Cerebellar nuclear complex (tissue), 1 donor: Measurements from ENCODE around the gene CD2AP.
"Not testable (repeated sequence)": the region's sequence is repeated elsewhere in the genome, so short reads cannot be mapped to it uniquely, and the experiment has no call there.

ENCODE experiments used
- DNase-seq, 2 experiments: peaks; one replicate each; lab custom pipeline; 2025; lab: John Stamatoyannopoulos, UW

Gene CD2AP

DNA sequence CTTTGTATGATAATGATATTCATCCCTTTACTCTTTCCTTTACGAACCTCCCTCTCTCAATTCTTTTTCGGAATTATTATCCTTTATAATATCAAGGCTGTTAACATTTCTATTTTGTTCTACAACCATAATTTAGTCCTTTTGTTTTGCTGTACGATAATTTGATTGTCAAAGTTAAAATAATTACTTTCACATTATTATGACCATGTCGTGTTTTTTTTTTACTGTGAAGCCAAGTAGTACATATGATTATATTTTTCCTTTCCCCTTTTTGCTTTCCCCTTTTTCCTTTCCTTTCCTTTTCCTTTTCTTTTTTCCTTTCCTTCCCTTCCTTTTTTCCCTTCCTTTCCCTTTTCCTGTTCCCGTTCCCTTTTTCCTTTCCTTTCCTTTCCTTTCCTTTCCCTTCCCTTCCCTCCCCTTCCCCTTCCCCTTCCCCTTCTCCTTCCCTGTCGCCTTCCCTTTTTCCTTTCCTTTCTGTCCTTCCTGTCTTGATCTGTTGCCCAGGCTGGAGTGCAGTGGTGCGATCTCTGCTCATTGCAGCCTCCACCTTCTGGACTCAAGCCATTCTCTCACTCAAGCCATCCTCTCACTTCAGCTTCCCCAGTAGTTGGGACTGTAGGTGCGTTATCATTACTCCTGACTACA is 19.5 kb downstream of the CD2AP start:
- DNase-seq: no peak

DNA sequence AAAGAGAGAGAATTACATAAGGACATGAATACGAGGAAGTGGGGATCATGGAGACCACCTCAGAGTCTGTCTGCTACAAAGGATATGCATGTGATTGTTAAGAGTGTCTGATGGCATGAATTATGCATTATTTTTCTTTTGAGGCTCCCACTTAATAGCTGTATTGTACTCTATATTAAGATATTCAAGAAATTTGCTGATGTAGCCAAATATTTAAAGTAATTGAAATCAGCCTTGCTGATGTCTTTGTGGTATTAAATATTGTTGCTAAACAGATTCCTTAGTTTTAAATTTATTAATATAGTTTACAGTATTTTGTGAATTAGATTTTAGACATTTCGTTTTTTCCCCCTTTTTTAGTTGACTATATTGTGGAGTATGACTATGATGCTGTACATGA is 25.3 kb downstream of the CD2AP start:
- DNase-seq: no peak

DNA sequence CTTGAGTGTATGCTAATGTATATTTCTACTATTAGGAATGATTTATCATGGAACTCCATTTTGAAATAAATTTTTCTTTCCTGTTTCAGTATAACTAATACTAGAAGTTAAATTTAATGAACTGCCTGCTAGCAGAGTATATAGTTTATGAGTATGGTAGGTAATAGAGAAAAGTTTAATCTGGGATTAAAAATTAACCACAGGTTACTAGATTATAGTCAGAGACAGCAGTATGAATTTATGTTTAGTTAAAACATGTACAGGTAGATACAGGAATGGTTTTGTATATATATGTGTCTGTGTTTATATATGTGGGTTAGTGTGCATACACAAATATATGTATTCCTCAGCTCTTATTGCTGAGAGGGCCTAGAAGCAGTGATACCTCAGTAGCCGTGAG is 32.3 kb downstream of the CD2AP start:
- no peak for DNase-seq

DNA sequence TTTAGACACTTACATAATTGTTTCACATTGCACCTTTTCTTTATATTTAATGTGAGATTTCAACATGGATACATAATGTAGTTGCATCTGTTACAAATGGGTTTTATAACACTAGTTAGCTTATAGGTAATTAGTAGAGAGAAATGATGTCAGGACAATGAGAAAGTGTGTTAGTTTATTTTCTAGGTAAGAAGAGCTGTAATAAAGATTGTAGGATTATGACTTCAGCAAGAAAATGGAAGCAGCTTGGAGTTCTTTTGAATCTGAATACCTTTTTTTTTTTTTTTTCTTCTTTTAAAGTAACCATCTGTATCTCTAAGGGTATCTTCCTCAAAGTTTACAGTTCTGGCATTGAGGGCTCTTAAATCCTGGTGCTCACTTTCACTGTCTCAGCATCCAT is 35.3 kb downstream of the CD2AP start:
- no peak for DNase-seq

DNA sequence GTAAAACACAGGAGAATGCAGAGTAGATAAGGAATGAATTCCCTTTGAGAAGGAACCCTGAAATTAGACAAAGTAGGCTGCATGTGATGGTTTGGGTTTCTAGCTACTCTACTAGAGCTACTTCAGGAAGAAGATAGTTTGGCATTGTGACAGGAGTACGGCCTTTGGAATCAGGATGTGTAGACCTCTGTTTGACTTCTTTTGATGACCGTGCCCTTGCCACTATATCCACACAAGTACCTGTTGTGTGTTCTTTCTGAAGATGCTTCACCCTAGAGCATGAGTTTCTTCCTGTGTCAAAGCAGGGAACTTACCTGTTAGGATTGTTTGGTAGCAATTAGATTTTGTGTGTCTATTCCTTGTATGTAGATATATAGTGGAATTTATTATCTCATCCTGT is 41.7 kb downstream of the CD2AP start:
- DNase-seq: no peak

DNA sequence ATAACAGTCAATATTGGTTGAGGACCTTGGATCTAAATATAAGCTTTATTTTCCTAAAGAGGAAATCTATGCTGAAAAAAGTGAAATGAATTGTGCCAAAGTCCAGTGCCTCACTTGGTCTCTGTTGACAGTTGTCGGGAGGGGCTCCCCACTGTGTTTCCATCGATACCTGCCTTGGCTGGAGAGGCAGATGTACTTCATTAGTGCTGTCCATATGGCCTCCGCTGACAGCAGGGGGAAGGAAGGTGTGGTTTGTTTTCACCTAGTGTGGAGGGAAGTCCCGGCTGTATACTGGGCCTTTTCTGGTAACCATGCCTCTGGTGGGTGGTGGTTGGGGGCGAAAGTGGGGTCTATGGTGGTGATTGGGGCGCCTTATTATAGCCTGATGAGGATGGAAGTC is 42.7 kb downstream of the CD2AP start:
- DNase-seq: no peak

DNA sequence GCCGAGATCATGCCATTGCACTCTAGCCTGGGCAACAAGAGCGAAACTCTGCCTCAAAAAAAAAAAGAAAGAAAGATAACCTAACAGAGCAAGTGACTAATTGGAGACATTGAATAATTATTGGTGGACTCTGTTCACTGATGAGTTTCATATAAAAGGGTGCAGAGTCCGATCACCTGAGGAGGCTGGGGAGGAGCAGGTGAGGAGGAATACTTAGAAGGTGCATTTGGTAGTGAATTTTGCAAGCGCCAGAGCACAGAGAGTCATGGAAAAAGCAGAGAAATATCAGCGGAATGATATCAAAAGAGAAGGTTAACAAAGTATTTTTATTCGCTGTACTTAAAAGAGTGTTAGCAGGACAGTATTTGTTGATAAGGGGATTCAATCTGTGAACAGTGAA is 44.4 kb downstream of the CD2AP start:
- DNase-seq: no peak

DNA sequence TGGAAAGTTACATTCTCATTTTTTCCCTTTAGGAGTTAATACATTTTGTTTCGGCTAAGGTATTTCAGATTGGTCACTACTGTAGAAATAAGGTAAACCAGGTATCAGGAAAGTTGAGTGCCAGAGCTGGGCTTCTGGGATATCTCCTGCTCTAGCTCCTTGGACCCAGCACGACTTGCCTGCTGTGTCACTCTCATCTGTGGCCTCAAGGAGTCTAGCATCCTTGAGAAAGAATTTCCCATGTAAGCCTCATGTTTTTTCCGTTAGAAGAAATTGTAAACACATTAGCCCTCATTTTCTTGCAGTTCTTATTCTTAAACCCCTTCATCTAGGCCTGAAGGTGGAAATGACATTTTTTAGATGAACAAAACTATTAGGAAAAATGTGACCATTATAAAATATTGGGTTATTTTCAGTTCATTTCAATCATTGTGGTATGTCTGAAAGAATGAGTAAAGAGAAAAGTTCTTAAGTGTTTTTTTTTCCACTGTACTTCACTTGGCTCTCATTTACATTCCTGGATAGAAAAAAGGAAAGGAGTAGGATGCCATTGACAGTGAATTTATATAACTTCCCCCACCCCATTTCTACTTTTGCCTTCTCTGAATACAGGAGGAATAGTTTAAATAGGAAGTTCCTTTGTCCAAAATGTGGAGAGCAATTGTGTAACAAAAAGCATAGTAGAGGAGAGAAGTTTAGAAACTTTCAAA is 46.7 kb downstream of the CD2AP start:
- DNase-seq: no peak

DNA sequence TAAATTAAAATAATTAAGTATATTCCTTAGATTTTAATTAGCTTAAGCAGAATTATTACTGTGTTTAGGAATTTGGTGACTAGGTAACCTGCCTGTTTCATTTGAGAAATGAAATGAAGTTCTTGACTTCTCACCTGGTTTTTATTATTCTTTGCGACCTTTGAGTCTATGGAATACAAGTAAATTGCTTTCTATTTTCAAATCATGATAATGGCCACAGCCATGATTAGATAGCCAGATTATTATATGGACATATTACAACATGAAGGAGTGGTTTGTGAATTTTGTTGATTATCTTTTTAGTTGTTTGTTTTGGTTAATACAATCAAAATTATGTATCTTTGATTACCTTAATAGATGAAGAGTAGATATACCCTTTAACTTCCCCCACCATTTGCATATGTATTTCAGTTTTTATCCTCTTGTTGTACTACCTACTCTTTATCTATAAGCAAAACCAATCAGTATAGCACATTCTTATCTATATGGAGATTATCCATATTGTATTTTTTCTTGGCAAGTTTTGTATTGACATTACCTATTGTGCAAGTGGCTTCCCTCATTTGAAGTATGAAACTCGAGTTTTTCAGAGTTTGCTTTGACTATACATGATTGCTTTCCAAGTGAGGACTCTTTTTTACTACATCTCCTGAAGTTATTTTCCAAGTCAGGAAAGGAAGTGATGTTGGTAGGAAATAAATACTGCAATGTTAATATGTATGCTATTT is 47.9 kb downstream of the CD2AP start:
- no peak for DNase-seq

DNA sequence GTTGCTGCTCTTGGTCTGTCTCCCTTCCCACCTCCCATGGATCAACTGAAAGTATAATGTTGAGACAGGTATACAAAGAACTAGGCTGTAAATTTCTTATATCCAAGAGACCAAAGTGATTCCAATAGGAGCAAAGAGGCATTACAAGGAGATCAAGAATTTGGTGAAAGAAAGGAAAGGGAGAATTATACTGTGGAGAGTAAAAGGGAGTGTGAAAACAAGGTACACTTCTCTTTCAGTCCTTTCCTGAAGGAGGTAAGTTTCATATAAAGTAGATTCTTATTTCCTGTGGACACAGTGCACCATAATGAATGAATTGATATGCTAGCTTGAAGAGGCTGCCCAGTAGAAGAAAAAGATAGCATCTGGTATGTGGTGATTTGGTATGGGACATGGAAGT is 49.7 kb downstream of the CD2AP start:
- DNase-seq: no peak

DNA sequence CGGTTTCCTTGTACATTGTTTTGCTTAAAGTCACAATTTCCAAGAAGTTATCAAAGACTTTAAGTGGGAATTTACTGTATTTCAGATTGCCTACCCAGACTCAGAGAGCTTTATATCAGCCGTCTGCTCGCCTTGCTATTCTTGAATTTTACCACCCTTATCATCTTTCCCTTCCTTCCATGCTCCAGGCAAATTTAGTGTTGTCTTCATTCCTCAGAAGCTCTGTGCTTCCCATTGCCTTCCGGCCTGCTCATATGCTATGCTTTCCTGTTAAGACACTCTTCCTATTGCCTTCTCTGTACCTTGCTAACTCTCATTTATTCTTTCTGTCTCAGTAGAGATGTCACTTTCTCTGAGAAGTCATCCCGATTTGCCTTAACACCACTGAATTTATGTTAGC is 52.1 kb downstream of the CD2AP start:
- no peak for DNase-seq

DNA sequence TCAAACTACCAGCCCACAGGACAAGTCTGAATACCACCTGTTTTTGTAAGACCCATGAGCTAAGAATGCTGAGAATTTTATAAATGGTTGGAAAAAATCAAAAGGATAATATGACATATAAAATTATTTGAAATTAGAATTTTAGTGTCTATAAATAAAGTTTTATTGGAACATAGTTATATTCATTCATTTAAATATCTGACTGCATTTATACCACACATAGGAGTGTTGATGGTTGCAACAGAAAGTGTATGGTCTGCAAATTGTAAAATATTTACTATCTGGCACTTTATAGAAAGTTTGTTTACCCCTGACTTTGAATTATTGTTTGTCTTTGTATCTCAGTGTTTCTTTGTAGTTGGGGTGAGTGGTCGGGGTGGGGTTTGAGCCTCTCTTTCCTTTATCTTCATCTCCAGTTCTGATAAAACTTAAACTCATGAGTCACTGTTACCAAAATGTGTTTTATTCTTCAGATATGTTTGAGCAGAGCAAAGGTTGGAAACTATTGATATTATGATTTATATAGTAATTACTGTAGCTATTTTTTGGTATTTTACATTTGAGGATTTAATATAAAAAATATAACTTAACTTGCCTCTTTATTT is 55.5 kb downstream of the CD2AP start:
- DNase-seq: no peak

DNA sequence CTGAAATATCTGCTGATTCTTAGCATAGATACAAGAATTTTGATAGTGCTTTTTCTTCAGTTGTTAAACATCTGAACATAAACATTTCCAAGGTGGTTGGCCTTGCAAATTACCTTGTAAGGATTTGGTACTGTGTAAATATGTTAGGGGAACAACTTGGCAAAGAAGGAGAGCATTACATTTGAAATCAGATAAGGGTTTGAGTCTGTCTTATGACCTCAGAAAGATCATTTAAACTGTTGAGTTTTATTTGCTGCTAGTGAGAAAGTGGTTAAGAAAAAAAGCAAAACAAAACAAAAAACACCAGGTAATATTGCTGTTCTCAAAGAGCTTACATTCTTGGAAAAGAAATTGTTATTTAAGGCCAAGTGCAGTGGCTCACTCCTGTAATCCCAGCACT is 56.5 kb downstream of the CD2AP start:
- no peak for DNase-seq

DNA sequence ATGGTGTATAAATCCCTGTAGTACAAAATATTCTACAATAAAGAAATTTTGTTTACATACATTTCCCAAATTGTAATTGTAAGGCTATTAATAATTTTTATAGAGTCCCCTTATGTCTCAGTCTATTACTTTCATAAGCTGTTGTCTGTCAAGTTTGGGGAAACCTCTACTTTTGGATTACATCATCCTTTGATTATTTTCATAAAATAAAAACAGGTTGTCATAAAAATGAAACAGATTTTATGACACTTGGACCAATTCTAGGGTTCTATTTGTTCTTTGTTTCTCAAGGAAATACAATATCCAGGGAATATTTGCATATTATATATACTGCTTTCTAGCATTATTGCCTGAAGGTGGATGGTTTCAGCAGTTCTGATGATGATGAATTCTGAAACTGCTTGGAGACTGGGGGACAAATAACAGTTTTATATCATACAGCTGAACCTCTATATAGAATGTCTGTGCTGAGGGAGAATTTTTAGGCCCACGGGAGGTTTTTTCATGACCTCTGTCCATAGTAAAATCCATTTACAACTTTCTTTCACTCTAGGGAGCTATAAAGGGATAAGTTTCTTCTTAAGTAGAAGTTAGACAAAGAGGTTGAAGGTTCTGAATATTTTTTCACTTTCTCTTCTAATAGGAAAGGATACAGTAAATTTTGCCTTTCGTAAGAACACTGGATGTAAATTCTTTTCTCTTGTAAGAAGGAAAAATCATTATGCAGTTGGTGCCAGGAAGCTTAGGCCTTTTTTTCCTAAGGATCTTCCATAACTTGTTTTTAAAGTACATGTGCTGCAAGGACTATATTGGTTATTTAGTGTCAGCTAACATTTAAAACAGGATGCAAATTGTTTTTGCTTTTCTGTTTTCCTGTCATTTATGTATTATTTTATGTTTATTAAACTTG is 58.0 kb downstream of the CD2AP start:
- no peak for DNase-seq

DNA sequence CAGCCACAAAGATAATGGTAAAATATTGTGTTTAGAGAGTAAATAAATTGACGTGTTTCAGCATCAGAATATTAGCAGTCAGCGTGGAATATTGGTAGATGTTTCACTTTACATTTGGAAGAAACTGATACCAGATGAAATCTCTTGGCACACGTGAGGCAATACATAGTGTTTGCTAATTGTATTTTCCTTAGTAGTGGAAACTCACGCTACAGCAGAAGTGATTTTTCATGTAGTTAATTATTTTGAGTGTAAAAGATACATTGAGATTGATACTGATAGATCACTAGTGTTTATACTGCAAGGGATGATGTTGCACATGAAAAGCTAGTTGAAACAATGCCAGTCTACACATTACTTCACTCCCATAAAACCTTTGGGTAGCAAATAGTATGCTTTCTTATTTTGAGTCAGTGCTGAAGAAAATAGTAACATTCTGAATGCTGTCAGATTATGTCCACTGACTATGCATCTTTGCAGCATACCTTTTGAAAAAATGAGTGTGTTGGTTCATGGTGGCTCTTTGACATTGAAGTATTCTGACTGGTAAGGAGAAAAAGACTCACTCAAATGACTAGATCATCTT is 59.3 kb downstream of the CD2AP start:
- DNase-seq: no peak

DNA sequence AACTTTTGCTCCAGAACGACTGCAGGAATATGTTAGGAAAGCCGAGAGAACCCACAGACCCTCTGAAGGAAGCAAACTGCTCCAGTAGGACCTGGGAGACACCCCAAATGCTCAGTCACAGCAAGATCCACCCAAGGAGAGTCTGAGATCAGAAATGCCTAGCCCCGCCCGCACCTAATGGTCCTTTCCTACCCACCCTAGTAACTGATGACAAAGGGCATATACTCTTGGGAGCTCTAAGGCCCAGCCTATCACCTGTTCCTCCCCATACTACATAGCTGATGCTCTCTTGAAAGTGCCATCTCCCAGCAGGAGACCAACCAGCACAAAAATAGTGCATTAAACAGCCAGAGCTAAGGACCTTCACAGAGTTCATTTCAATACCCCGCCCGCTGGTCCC is 67.6 kb downstream of the CD2AP start:
- no peak for DNase-seq

DNA sequence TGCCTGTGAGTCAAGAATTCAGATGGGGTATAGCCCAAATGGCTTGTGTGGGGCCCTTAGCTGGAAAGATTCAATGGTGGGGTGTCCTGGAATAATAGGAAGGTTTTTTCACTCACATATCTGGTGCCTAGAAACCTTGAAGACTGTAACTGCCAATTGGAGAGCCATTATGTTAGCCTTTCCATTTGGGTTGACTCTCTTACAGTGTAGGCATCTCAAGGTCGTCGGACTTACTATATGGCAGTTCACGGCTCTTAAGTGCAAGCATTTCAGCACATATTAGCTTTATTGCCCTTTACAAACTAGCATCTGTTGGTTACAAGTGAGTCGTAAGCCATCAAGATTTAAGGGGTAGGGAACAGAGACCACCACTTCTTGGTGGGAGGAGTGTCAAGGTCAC is 74.1 kb downstream of the CD2AP start:
- DNase-seq: no peak

DNA sequence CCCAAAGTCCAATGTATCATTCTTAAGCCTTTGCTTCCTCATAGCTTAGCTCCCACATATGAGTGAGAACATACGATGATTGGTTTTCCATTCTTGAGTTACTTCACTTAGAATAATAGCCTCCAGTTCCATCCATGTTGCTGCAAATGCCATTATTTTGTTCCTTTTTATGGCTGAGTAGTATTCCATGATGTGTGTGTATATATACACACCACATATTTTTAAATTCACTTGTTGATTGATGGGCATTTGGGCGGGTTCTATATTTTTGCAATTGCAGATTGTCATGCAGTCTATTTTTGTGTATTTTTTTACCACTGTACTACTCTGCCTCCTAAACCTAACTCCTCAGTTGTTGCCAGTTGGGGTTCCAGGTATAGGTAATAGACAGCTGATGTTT is 74.7 kb downstream of the CD2AP start:
- no peak for DNase-seq

DNA sequence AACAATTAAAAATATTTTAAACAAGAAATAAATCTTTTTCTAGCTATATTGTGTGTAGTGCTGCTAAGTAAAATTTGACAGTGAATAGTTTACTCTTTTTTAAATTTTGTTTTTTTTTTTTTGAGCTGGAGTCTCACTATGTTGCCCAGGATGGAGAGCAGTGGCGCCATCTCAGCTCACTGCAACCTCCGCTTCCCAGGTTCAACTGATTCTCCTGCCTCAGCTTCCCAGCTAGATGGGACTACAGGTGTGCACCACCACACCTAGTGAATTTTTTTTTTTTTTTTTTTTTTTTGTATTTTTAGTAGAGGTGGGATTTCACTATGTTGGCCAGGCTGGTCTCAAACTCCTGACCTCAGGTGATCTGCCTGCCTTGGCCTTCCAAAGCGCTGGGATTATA is 75.7 kb downstream of the CD2AP start:
- DNase-seq: not testable (repeated sequence)

DNA sequence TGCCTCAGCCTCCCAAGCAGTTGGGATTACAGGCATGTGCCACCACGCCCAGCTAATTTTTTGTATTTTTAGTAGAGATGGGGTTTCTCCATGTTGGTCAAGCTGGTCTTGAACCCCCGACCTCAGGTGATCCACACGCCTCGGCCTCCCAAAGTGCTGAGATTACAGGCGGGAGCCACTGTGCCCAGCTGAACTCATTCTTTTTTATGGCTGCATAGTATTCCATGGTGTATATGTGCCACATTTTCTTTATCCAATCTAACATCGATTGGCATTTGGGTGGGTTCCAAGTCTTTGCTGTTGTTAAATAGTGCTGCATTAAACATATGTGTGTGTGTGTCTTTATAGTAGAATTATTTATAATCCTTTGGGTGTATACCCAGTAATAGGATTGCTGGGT is 78.9 kb downstream of the CD2AP start:
- DNase-seq: not testable (repeated sequence)

DNA sequence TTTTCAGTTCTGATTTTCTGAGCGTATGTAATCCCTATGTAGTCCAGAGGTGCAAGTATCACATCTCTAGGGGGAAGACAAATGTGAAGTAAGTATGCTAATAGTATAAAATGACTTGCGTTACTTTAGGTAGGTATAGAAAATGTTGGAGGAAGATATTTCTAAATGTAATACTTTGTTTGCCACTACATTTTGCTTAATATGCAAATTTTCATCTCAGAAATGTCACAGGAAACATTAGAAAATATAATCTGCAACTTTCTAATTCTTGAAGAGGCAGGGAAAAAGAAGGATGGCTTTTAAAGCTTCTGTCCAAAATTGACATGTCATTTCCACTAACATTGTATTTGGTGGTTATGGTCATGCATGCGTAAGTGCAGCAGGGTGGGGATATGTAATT is 85.6 kb downstream of the CD2AP start:
- no peak for DNase-seq

DNA sequence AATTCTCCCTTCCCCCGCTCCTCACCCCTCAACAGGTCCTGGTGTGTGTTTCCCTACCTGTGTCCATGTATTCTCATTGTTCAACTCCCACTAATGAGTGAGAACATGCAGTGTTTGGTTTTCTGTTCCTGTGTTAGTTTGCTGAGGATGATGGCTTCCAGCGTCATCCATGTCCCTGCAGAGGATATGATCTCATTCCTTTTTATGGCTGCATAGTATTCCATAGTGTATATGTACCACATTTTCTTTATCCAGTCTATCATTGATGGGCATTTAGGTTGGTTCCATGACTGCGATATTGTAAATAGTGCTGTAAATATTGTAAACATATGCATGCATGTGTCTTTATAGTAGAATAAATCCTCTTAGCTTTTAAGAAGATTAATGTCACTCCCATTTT is 89.0 kb downstream of the CD2AP start:
- not testable (repeated sequence) for DNase-seq
